IPS-15b (cell line): ENCODE data around the gene NALCN.

Experiments used
- H3K27me3 ChIP-seq: one replicate; pipeline ENCODE4 v1.6.1; 2013; ENCODE audit warnings: low read length; ENCODE audit not compliant: control insufficient read depth, insufficient read depth
- H3K36me3 ChIP-seq: one replicate; pipeline ENCODE4 v1.6.1; 2013; ENCODE audit warnings: low read length; ENCODE audit not compliant: control insufficient read depth, insufficient read depth
- H3K4me1 ChIP-seq: one replicate; pipeline ENCODE4 v1.6.1; 2013; ENCODE audit warnings: mild to moderate bottlenecking, low read length; ENCODE audit not compliant: control insufficient read depth, insufficient read depth
- H3K4me3 ChIP-seq: one replicate; pipeline ENCODE4 v1.5.1; 2013; ENCODE audit warnings: low read depth, low read length
- H3K9ac ChIP-seq: one replicate; pipeline ENCODE4 v1.6.1; 2013; ENCODE audit warnings: low read depth, mild to moderate bottlenecking, low read length
- H3K9me3 ChIP-seq: one replicate; pipeline ENCODE4 v1.6.1; 2013; ENCODE audit warnings: mild to moderate bottlenecking, low read length; ENCODE audit not compliant: control insufficient read depth, insufficient read depth

Gene NALCN

DNA sequence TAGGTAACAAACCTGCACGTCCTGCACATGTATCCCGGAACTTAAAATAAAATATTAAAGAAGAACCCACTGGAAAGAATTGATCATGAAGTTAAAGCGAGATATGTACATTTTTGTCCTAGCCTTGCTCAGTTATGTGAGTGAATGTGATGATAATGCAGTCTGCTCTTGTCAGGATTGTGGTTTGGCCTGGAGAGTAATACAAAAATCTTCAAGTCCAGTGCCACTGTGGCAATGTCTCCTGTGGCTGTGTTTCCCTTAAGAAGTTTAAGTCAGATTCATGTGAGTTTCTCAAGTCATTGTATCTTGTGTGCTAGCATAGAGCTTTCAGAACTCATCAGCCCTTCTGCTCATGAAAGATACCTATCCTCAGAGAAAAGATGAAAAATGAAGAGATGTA, 18.2 kb upstream of the NALCN start:
- no peaks in the 10 kb centered on the region for H3K9me3 ChIP-seq
- H3K4me1 ChIP-seq, result no peaks in the 10 kb centered on the region
- no peak overlapping the region for H3K9ac ChIP-seq
- no peak overlapping the region for H3K4me3 ChIP-seq
- no peaks in the 10 kb centered on the region for H3K36me3 ChIP-seq
- no peaks in the 10 kb centered on the region for H3K27me3 ChIP-seq

DNA sequence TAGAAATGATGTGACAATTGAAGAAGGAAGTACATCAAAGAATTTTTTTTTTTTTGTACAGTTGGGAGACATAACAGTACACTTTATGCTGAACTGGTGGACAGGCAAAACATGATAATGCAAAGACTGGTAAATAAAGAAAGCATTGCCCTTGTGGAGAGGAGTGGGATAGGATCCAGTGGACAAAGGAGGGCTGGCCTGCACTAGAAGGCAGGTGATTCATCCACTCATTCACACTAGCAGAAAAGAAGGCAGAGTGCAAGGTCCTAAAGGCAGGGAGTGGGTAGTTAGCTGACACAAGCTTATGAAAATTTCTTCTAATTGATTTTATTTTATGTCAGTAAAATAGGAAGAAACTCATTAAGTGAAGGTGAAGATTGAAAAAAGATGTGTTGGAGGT, 17.6 kb upstream of the NALCN start:
- Histone ChIP-seq H3K27me3 (no peaks in the 10 kb centered on the region), H3K4me3 (no peak overlapping the region), H3K36me3 (no peaks in the 10 kb centered on the region), H3K9ac (no peak overlapping the region), H3K9me3 (no peaks in the 10 kb centered on the region), H3K4me1 (no peaks in the 10 kb centered on the region)

DNA sequence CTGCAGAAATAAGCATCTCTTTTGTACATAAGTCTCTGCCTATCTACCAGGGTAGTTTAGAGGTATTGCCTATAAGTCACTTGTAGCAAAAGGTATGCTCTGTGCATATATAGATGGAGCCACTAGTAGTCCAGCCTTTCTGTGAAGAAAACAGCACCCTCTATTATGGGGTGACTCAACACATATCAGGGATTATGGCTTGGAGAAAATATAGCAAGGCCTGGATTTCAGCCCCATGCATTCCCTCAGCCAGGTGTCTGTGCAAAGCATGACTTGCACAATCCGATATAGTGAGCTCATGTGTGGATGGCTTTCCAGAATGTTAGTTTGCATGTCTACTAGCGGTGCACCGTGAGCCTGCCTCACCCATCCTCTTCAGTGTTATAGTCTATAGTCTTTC, 13.4 kb upstream of the NALCN start:
- H3K9me3 ChIP-seq, result no peaks in the 10 kb centered on the region
- no peaks in the 10 kb centered on the region for H3K27me3 ChIP-seq
- no peak overlapping the region for H3K9ac ChIP-seq
- H3K36me3 ChIP-seq, result no peaks in the 10 kb centered on the region
- H3K4me1 ChIP-seq, result no peaks in the 10 kb centered on the region
- H3K4me3 ChIP-seq, result no peak overlapping the region

DNA sequence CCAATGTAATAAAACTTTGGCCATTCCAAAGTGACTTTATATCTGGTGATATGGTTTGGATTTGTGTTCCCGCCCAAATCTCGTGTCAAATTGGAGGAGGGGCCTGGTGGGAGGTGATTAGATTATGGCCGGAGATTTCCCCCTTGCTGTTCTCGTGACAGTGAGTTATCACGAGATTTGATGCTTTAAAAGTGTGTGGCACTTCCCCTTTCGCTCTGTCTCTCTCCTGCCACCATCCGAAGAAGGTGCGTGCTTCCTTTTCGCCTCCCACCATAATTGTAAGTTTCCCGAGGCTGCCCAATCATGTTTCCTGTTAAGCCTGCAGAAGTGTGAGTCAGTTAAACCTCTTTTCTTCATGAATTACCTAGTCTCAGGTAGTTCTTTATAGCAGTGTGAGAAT, 9.3 kb upstream of the NALCN start:
- no peaks in the 10 kb centered on the region for H3K36me3 ChIP-seq
- no peaks in the 10 kb centered on the region for H3K4me1 ChIP-seq
- H3K27me3 ChIP-seq, result no peaks in the 10 kb centered on the region
- H3K4me3 ChIP-seq, result no peak overlapping the region
- no peak overlapping the region for H3K9ac ChIP-seq
- no peaks in the 10 kb centered on the region for H3K9me3 ChIP-seq

DNA sequence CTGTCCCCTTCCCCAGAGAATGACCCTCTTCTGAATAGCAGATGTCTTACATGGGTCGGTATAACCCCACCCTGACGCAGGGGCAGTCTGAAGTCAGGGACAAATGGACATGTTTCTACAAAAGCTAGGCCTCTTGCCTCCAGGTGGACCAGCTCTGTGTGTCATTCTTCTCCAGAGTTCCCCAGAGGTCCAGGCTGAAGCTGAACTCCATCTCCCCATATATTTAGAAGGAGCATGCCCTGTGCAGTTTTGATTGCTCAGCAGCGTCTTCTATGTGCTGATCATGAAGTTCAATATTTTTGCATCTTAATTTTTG, 8.8 kb upstream of the NALCN start:
- Histone ChIP-seq H3K4me1 (no peaks in the 10 kb centered on the region), H3K4me3 (no peak overlapping the region), H3K9ac (no peak overlapping the region), H3K36me3 (no peaks in the 10 kb centered on the region), H3K27me3 (no peaks in the 10 kb centered on the region), H3K9me3 (no peaks in the 10 kb centered on the region)

DNA sequence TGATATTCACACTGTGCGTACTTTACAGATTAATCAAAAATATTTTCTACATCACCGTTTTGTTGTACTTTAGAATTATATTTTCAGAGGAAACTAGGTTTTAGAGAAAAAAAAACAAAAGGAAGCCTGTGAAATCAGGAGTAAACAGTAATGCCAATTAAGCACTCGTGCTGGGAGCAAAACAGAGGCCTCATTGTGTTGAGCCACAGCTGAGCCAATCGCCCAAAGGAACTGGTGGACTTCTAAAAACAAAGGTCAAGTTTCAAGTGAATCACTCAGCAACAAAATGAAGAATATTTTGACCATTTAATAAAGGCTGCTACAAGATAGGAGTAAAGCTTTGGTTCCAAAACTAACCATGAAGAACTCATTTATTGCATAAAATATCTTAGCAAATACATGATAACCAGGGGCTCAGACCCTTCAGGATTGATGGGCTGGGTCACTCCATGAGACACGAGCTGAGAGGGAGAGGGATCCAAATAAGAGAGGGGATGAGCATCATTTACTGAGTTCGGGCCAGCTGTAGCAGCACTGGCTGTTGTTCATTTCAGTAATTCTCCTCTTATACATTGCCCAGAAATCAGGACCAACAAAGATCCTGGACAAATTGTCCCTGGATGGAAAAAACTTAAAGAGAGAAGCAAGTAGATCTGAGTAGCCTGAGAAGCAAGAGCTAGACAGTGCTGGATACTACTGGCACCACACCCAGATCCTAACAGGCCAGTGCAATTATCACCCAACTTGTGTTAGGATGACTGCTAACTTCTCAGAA, 8.3 kb upstream of the NALCN start:
- Histone ChIP-seq H3K36me3 (no peaks in the 10 kb centered on the region), H3K4me3 (no peak overlapping the region), H3K27me3 (no peaks in the 10 kb centered on the region), H3K4me1 (no peaks in the 10 kb centered on the region), H3K9ac (no peak overlapping the region), H3K9me3 (no peaks in the 10 kb centered on the region)

DNA sequence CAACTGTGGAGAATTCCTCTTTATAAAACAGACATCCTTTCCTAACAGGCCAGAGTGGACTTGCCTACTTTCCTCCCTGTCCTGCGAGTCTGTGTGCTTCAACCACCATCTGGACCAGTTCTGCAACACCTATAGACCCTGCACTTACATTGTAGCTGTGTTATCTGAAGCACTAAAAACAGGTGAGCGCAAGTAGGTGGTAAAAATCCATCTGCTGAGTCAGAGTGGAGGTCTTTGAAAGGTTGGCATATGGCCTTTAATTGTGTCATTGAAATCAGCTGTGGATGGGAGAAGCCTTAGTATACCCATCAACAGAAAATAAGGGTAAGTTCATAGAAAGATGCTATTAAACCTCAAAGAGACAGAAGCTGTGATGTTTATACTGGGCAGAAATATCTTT, 7.6 kb upstream of the NALCN start:
- Histone ChIP-seq H3K4me3 (no peak overlapping the region), H3K9me3 (no peaks in the 10 kb centered on the region), H3K27me3 (no peaks in the 10 kb centered on the region), H3K9ac (no peak overlapping the region), H3K4me1 (no peaks in the 10 kb centered on the region), H3K36me3 (no peaks in the 10 kb centered on the region)

DNA sequence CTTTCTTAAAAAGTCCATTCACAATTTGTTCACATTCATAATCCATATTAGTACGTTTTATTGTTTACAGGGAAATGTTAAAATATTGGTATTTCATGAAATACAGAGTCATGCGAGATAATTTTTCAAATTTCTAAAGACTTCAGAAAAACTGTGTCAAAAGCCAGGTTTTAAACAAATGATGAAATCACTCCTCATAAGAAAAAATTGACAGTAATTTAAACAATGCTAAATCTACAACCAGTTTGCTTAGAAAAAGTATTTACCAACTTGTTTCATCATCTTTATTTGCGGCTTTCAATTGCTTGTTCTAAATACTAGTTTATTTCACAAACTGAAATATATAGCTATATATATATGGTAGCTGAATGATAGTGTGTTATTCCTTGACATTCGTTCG, 1.2 kb upstream of the NALCN start:
- Histone ChIP-seq H3K9ac (no peak overlapping the region), H3K4me1 (no peaks in the 10 kb centered on the region), H3K27me3 (peaks cover 27% of the 10 kb centered on the region), H3K4me3 (no peak overlapping the region), H3K9me3 (no peaks in the 10 kb centered on the region), H3K36me3 (no peaks in the 10 kb centered on the region)

DNA sequence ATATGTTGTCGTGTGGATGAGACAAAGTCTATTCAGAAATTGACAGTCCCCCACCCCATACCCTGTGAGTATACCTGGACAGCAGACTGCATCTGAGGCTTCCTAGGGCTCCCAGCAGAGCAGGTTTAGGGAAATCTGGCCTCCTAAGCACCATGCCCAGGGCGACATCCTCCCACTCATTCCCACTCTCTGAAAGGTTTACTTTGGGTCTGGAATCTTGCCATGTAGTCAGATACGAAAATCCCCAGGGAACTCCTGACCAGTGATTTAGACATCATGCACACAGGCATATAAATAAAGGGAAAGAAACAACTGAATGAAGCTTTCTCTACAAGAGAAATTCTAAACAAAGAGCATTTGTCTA, 717 bp upstream of the NALCN start:
- no peaks in the 10 kb centered on the region for H3K9me3 ChIP-seq
- H3K36me3 ChIP-seq, result no peaks in the 10 kb centered on the region
- peaks cover 27% of the 10 kb centered on the region for H3K27me3 ChIP-seq
- H3K9ac ChIP-seq, result no peak overlapping the region
- peak overlapping the region; percentile 59 for H3K4me3 ChIP-seq
- H3K4me1 ChIP-seq, result no peaks in the 10 kb centered on the region

DNA sequence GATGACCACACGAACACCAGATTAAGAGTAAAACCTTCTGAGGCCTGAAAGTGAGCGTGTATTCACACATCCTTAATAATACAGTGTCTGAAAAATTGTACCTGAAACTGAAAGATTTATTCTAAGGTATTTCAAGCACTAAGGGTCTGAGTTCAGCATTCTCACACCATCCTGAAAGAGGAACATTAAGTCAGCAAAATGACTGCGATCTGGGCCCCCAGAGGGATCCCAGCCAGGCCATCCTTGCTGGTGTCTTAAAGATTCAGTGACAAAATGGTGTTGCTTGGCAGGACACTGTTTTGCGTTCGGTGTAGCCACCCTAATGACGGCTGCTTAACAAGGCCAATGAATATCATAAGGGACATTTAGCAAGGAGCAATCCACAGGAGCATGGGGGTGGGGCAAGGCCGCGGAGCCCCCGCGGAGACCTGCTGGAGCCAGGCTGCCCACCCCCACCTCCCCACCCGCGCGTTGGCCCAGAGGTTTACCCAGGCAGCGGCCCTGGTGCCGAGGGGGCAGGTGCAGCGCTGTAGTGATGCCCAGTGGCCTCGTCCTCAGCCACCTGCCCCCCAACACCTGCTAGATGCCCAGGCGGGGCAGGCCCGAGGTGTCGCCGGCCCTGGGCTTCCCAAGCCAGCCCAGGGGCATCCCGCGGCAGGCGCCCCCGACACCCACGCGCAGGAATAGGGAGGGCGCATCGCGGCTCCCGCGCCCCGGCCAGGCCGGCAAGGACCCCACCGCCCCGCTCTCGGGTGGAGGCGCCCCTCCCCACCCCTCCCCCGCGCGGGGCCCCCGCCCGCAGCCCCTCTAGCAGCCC, 742 bp downstream of the NALCN start:
- H3K9me3 ChIP-seq, result no peaks in the 10 kb centered on the region
- H3K4me1 ChIP-seq, result no peaks in the 10 kb centered on the region
- H3K9ac ChIP-seq, result no peak overlapping the region
- H3K36me3 ChIP-seq, result no peaks in the 10 kb centered on the region
- H3K27me3 ChIP-seq, result peaks cover 27% of the 10 kb centered on the region
- peak overlapping the region; percentile 36 for H3K4me3 ChIP-seq

DNA sequence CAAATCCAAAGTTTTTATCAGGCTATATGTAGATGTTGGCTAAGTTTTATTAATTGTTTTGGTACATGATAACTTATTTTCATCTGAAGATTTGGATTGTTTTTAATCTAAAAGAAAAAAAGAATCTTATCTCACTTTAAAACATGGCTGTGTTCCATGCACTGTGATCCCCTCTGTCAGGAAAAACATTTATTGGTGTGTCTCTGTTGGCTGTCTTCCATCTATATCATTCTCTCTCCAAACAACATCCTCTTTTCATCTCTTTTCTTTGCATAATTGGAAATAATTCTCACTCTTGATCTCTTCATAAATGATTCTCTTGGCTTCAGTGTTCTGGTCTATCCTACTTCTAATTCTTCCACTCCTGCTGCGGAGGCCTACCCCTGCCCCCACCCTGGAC, 4.2 kb downstream of the NALCN start:
- Histone ChIP-seq H3K9me3 (no peaks in the 10 kb centered on the region), H3K36me3 (no peaks in the 10 kb centered on the region), H3K9ac (no peak overlapping the region), H3K4me1 (no peaks in the 10 kb centered on the region), H3K4me3 (no peak overlapping the region), H3K27me3 (peaks cover 19% of the 10 kb centered on the region)

DNA sequence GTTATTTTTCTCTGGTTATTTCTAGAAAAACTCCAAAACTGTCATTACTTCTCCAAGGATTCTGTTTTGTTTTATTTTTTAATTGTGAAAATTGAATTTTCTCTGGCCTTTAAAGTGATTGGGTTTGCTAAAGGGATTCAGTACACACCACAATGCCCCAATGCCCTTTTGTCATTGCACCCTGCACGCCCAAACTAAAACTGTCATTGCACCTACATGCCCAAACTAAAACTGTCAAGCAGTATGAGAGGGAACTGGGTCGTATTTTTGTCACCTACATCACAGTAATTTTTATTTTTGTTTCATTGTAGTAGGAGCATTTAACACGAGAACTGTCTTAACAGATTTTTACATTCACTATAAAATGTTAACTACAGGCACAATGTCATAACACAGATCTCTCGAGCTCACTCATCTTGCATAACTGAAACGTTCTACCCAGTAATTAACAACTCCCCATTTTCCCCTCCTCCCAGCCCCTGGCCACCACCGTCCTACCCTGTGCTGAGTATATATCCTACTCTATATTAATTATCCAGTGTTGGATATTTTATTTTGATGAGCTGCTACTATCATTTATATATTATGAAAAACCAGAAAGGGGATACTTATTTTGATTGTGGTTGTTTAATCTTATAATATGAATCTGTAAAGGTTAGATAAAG, 7.2 kb downstream of the NALCN start:
- Histone ChIP-seq H3K36me3 (no peaks in the 10 kb centered on the region), H3K4me3 (no peak overlapping the region), H3K27me3 (no peaks in the 10 kb centered on the region), H3K9me3 (no peaks in the 10 kb centered on the region), H3K4me1 (no peaks in the 10 kb centered on the region), H3K9ac (no peak overlapping the region)
